Vagina (tissue), 2 donors: ENCODE data around the gene ARHGAP42.

Experiments used
- POLR2A ChIP-seq, 2 donors: fragments of 450-650 bp; IDR thresholded peaks; one replicate each; pipeline ENCODE4 v1.6.1; 2017; ENCODE audit warnings: antibody characterized with exemption in 2 of 2, mild to moderate bottlenecking in 2 of 2, moderate library complexity in 2 of 2
- POLR2AphosphoS5 ChIP-seq, 2 donors: sonication (generic); formaldehyde crosslinking; IDR thresholded peaks; one replicate each; pipeline ENCODE4 v1.9.0; 2017; ENCODE audit warnings: antibody characterized with exemption in 2 of 2, mild to moderate bottlenecking in 2 of 2, low read depth in 1 of 2; ENCODE audit not compliant: insufficient read depth in 1 of 2
- TF ChIP-seq, protein P1 (sequence below), 3 experiments: fragments of 450-650 bp in 2 of 3; fragments of 200-600 bp in 1 of 3; sonication (generic) in 1 of 3; IDR thresholded peaks; one replicate each; pipeline ENCODE4 v1.5.1; 2017 to 2019; ENCODE audit warnings: antibody characterized with exemption in 3 of 3, mild to moderate bottlenecking in 2 of 3, moderate library complexity in 2 of 3

DNA sequence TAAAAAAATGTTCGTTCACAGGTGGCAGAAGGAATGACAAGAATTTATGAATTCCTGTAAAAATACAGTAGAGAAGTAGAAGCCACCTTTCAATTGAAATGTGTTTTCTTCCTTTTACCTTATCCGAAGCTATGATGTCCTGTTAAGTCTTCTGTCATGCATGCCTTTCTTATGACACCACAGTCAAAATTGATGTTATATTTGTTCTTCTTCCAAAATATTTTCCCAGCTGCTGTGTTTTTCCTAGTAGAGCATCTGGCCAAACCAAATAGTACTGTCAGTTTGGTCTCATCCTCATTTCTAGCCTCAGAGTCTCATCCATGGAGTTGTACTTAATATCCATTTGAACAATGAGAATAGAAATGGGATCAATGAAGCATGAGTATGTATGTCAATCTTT, 236.5 kb downstream of the ARHGAP42 start:
- TF ChIP-seq POLR2AphosphoS5 (IDR thresholded peaks at IDR 0.05; ENCODE audit: insufficient read depth in 1 of 2, low read depth in 1 of 2) (no peak), POLR2A (IDR thresholded peaks at IDR 0.05) (no peak)
- TF ChIP-seq, protein P1, sequence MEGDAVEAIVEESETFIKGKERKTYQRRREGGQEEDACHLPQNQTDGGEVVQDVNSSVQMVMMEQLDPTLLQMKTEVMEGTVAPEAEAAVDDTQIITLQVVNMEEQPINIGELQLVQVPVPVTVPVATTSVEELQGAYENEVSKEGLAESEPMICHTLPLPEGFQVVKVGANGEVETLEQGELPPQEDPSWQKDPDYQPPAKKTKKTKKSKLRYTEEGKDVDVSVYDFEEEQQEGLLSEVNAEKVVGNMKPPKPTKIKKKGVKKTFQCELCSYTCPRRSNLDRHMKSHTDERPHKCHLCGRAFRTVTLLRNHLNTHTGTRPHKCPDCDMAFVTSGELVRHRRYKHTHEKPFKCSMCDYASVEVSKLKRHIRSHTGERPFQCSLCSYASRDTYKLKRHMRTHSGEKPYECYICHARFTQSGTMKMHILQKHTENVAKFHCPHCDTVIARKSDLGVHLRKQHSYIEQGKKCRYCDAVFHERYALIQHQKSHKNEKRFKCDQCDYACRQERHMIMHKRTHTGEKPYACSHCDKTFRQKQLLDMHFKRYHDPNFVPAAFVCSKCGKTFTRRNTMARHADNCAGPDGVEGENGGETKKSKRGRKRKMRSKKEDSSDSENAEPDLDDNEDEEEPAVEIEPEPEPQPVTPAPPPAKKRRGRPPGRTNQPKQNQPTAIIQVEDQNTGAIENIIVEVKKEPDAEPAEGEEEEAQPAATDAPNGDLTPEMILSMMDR (IDR thresholded peaks at IDR 0.05) = no peak
